KG1 (cell line): Measurements from ENCODE around the gene NTN3.

Experiments
- DNase-seq: peaks from one replicate; lab custom pipeline; 2025; lab: John Stamatoyannopoulos, UW

NTN3 gene

GRCh38 chr16:2466667-2467527, 4.2 kb upstream of the NTN3 start:
- no peak for DNase-seq

- no peak for DNase-seq
Observed at GRCh38 chr16:2467528-2468232, 3.4 kb upstream of the NTN3 start.

GRCh38 chr16:2468233-2468724, 2.8 kb upstream of the NTN3 start:
- DNase-seq: no peak

GRCh38 chr16:2468725-2469398, 2.2 kb upstream of the NTN3 start:
- DNase-seq: no peak

- DNase-seq: no peak
Observed at GRCh38 chr16:2469399-2470233, 1.5 kb upstream of the NTN3 start.

- no peak for DNase-seq
Observed at GRCh38 chr16:2470234-2470601, 879 bp upstream of the NTN3 start.

GRCh38 chr16:2470603-2471015, 488 bp upstream of the NTN3 start:
- no peak for DNase-seq

- DNase-seq: no peak
Observed at GRCh38 chr16:2471653-2472487, 773 bp downstream of the NTN3 start.

- no peak for DNase-seq
Observed at GRCh38 chr16:2472488-2472864, 1.4 kb downstream of the NTN3 start.

GRCh38 chr16:2472885-2473445, 1.9 kb downstream of the NTN3 start:
- DNase-seq: no peak

GRCh38 chr16:2473446-2473926, 2.4 kb downstream of the NTN3 start:
- DNase-seq: no peak

- peak; percentile 19 for DNase-seq
Observed at GRCh38 chr16:2473999-2474876, 3.1 kb downstream of the NTN3 start.

- peak; percentile 56 for DNase-seq
Observed at GRCh38 chr16:2474877-2475412, 3.8 kb downstream of the NTN3 start, which contains the start of gene TBC1D24. Gene TBC1D24 (plus strand): TSS chr16:2475127. CDS start chr16:2496149, 21,022 bp downstream.

GRCh38 chr16:2475413-2476344, 4.6 kb downstream of the NTN3 start:
- DNase-seq: no peak

GRCh38 chr16:2476345-2476720, 5.2 kb downstream of the NTN3 start:
- DNase-seq: no peak

- no peak for DNase-seq
Observed at GRCh38 chr16:2476741-2477140, 5.6 kb downstream of the NTN3 start.

GRCh38 chr16:2477327-2477726, 6.2 kb downstream of the NTN3 start:
- DNase-seq: no peak

- DNase-seq: no peak
Observed at GRCh38 chr16:2478279-2478678, 7.2 kb downstream of the NTN3 start.
